SIG-M5 (cell line): ENCODE results near the gene CRIP1.

Experiments
- DNase-seq: peaks from one replicate; lab custom pipeline; 2025; lab: John Stamatoyannopoulos, UW

CRIP1 gene

GRCh38 chr14:105470350-105471296 lies 16.1 kb upstream of the CRIP1 start:
- DNase-seq, result no peak

GRCh38 chr14:105471297-105471821 lies 15.3 kb upstream of the CRIP1 start:
- no peak for DNase-seq

DNA sequence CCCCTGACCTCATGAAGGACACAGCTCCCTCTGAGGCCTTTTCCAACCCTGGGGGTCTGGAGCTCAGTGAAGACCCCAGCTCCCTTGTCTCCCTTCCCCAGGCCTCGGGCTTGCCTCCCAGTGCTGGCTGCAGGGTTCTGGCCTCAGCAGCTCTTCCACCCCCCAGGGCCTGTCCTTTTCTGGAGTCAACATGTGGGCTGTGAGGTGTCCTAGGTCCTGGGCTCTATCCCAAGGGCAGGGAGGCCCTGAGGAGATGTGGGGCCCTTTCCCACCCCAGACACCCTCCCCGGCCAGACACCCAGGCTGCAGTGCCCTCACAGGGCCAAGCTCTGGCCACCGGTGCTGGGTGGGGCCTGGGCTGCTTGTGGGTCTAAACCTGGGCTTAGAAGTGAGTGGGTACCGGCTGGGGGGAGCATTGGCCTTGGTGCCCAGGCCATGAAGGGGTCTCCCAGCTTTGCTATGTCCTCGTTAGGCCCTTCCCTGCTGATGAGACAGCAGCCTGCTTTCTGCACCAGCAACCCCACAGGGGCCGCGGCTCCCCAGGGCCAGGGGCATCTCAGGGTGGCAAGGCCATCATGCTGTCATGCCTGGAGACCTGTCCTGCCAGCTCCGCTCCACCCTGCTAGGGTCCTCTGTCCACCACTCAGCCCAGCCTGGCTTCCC lies 14.7 kb upstream of the CRIP1 start:
- DNase-seq, result no peak

DNA sequence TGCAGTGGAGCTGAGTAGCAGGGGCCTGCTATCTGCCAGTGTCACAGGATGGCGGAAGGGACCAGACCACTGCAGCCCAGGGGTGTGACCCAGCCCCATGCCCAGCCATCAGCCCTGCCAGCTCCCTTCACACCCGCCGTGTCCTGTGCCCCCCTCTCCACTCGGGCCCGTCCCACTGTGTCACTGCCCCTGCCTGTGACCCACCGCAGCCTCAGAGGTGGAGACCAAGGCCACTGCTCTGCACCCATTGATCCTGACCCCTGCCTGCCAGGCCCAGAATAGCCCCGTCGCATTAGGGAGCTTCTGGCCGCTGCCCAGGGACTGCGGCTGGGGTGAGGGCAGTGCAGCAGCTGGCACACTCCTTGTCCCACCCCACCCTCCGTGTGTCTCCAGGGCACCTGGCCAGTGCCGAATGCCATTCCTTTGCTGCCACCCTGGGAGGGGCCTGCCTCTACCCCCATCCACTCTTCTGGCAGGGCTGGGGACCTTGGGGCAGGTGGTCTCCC lies 14.1 kb upstream of the CRIP1 start:
- DNase-seq, result no peak

GRCh38 chr14:105473033-105473676 lies 13.5 kb upstream of the CRIP1 start:
- DNase-seq, result no peak

GRCh38 chr14:105473677-105474482 lies 12.8 kb upstream of the CRIP1 start:
- DNase-seq, result no peak

GRCh38 chr14:105474483-105475268 lies 12.0 kb upstream of the CRIP1 start, which contains the start of gene CRIP2:
CRIP2 (plus strand) TSS chr14:105474821; CDS start chr14:105474863, 42 bp downstream.
- DNase-seq, result no peak

- DNase-seq, result no peak
Observed at GRCh38 chr14:105475269-105476096, 11.2 kb upstream of the CRIP1 start.

GRCh38 chr14:105476097-105476830 lies 10.4 kb upstream of the CRIP1 start:
- DNase-seq, result no peak

DNA sequence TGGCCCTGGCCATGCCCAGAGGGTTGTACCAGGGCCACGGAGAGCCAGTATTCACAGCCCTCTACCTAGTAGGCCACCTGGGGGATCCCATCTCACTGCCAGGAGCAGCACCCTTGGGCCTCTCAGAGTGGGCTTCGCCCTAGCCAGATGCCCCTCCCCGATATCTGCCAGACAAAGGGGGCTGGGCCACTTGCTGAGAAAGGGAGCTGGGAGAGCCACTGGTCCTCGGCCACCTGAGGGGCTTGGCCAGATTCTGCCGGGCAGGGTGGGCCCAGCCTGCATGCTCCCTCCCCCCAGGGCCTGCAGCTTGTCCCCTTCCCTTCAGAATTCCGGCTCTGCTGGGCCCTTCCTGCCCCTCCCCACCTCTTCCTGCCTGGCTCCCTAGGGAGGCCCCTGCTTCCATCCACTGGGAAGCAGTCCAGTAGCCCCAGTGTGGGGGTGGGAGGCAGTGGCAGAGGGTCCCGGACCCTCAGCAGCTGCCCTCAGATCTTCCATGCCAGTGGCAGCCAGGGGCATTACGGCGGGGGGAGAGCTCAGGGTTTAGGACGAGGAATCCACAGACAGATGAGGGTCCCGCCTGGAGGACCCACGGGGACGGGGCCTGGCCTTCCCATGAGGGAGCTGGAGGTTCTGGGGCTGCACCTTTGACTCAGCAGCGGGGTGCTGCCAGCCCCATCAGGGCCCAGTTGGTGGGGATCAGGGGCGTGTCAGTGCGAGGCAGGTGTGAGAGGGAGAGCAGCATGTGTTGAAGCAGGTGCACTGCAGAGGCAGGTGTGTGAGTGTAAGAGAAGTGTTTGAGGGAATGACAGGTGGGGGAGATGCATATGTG lies 9.6 kb upstream of the CRIP1 start:
- no peak for DNase-seq

DNA sequence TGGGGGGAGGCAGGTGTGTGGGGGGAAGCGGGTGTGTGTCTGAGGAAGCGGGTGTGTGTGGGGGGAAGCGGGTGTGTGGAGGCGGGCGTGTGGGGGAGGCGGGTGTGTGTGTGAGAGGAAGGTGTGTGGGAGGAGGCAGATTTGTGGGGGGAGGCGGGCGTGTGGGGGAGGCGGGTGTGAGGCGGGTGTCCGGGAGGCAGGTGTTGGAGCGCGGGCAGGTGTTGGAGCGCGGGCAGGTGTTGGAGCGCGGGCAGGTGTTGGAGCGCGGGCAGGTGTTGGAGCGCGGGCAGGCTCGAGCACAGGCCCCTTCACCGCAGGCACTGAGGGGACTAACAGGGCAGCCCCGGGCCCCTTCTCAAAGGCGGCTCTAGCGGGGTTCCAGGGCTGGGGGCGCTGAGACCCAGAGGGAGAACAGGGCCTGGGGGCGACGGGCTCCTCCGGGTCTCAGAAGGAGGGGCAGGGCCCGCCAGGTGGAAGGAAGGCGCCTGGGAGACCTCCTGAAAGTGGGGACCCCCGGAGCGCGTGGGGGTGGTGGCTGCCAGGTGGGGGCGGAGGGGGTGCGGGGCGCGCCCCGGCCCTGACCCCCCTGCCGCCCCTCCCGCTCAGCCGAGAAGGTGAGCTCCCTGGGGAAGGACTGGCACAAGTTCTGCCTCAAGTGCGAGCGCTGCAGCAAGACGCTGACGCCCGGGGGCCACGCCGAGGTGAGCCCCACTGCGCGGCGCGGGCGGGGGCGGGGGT lies 8.9 kb upstream of the CRIP1 start:
- DNase-seq, result no peak

DNA sequence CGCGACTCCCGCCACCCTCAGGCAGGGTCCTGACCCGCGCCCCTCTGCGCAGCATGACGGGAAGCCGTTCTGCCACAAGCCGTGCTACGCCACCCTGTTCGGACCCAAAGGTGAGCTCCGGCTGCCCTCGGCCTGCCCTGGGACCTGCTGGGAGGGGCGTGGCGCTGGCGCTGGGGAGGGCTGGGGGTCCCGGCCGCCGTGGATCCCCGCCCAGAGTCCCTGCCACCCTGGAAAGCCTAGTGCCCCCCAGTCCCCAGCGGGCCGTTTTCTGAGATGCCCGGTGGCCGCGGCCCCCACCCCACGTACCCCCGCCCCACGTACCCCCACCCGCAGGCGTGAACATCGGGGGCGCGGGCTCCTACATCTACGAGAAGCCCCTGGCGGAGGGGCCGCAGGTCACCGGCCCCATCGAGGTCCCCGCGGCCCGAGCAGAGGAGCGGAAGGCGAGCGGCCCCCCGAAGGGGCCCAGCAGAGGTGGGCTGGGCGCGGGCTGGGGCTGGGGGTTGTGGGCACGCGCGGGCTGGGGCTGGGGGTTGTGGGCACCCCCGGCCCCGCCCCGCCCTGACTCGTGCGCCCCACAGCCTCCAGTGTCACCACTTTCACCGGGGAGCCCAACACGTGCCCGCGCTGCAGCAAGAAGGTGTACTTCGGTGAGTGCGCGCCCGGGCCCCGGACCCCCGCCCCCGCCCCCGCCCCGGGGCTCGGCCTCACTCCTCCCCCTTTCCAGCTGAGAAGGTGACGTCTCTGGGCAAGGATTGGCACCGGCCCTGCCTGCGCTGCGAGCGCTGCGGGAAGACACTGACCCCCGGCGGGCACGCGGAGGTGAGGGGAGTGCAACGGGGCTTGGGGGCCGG lies 8.1 kb upstream of the CRIP1 start:
- no peak for DNase-seq

GRCh38 chr14:105479431-105480158 lies 7.1 kb upstream of the CRIP1 start:
- no peak for DNase-seq

- no peak for DNase-seq
Observed at GRCh38 chr14:105480199-105480746, 6.4 kb upstream of the CRIP1 start.
